Stimulated activated memory B cell treated with anti-CD40 and anti-IgM and Interleukin-4, amounts not matched to agents 10 μg/mL and 1 μg/mL and 100 μg/mL, for 72 hours (primary cell): Measurements from ENCODE around the gene TMEM214.

Experiments
- ATAC-seq: fragments of 150-1000 bp; cut with Tn5 transposase; 2 replicates; pipeline ENCODE4 v1.10.0; 2021
- H3K27ac Mint-ChIP-seq: one replicate; pipeline ENCODE4 v1.8.0; 2022; ENCODE audit warnings: mild to moderate bottlenecking, mixed read lengths
- H3K27me3 Mint-ChIP-seq: one replicate; pipeline ENCODE4 v1.8.0; 2022; ENCODE audit warnings: mixed read lengths
- H3K36me3 Mint-ChIP-seq: one replicate; pipeline ENCODE4 v1.8.0; 2022; ENCODE audit warnings: mixed read lengths
- H3K4me1 Mint-ChIP-seq: one replicate; pipeline ENCODE4 v1.8.0; 2022; ENCODE audit warnings: mixed read lengths
- H3K4me3 Mint-ChIP-seq: one replicate; pipeline ENCODE4 v1.8.0; 2022; ENCODE audit warnings: mild to moderate bottlenecking, moderate library complexity, mixed read lengths
- H3K9me3 Mint-ChIP-seq: one replicate; pipeline ENCODE4 v1.8.0; 2022; ENCODE audit warnings: mixed read lengths

Gene TMEM214

DNA sequence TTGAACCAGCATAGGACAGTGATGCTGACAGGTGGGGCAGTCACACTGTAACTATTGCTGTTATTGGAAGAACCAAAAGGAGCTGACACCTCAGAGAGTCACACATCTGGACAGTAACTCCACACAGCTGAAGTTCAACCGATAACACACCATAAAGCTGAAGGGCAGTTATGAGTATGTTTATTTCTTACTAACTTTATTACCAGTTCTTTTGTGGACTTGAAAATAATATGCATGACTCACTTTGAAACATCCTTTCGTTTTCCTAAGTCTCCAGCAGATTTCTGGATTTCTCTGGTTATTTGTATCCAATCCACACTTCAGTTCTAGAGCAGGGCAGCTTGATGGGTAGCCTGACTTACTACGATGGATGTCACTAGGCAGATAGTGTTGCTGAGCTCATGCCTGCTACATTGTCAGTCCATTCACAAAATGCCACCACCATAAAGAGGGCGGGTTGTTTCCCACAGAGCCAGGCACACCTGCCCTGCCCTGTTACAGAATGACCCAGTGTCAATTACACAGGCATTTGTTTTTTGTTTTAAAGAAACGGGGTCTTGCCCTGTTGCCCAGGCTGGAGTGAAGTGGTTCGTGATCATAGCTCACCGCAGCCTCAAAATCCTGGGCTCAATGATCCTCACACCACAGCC, 10.3 kb downstream of the TMEM214 start:
- H3K9me3 Mint-ChIP-seq = no peaks in the 10 kb centered on the region
- H3K27ac Mint-ChIP-seq = peak overlapping the region; percentile 89
- ATAC-seq = no peak
- peaks cover 32% of the 10 kb centered on the region for H3K36me3 Mint-ChIP-seq
- H3K4me1 Mint-ChIP-seq = peaks cover 41% of the 10 kb centered on the region
- H3K27me3 Mint-ChIP-seq = no peaks in the 10 kb centered on the region
- no peak overlapping the region for H3K4me3 Mint-ChIP-seq

DNA sequence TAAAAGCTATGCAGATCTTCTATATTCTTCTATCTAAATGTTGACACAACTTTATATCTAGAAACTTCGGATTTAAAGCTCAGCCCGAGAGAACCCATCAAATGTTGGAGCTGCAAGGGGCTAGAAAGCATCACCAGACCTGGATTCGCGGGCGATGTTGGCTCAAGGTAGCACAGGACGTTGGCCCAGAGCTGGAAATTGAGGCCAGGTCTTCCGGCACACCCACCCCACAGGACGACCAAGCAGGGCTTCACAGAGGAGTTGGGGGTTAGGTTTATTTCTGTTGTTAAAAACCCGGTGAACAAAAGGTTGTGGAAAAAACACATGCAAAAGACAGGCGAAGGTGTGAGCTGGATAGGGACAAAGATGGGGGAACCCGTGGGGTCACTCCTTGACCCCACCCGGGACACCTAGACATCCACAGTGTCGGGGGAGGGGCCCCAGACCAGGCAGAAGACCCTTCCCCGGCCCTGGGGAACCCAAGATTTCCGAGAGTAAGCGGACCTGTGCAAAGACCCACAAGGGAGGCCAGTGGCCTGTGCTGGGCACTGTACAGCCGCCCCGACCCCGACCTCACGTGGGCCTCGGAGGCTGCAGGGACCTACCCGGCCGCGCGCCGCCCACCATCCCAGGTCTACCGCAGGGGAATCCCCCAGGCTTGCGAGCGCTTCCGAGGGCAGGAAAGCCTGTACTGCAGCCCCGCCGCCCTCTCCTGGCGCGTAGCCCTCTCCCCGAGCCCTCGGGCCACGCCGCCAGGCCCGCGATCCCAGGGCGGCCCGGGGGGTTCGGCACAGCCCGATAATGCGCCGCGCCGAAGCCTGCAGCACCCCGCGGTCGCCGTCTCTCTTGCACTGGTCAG, 16.9 kb downstream of the TMEM214 start:
- Mint-ChIP-seq H3K36me3 (peaks cover 8% of the 10 kb centered on the region), H3K4me3 (peak overlapping the region; percentile 87), H3K9me3 (no peaks in the 10 kb centered on the region), H3K4me1 (peaks cover 35% of the 10 kb centered on the region), H3K27me3 (peaks cover 9% of the 10 kb centered on the region), H3K27ac (peak overlapping the region; percentile 91)
- peak; percentile 32 for ATAC-seq

DNA sequence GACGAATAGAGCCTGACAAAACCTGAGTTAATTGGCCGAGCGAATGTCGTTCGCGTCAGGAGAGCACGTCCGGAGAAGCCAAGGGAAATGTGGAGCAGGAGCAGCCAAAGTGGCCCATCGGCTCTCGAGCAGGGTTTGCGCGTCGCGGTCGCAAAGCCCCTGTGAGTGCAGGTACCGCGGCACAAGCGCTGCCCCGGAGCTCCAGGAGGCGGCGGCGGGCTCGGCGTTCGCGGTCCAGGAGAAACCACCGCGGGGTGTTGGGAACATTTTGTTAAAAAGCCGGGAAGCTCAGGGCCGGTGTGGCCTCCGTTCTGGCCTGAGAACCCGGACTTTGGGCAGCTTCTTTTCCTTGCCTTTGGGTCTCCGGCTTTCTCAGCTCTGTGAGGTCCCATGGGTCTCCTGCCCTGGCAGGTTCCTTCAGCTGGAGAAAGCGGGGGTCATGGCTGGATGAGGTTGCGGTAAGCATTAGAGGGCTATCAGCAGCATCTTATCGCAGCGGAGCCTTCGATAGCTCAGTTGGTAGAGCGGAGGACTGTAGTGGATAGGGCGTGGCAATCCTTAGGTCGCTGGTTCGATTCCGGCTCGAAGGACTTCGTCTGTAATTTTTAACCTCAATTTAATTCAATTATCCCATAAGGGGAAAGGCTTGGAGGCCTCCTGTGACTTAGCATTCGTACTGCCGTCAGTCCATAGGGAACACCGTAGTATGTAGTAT, 17.7 kb downstream of the TMEM214 start:
- Mint-ChIP-seq H3K27ac (peak overlapping the region; percentile 91), H3K36me3 (peaks cover 16% of the 10 kb centered on the region)
- ATAC-seq = peak; percentile 85

DNA sequence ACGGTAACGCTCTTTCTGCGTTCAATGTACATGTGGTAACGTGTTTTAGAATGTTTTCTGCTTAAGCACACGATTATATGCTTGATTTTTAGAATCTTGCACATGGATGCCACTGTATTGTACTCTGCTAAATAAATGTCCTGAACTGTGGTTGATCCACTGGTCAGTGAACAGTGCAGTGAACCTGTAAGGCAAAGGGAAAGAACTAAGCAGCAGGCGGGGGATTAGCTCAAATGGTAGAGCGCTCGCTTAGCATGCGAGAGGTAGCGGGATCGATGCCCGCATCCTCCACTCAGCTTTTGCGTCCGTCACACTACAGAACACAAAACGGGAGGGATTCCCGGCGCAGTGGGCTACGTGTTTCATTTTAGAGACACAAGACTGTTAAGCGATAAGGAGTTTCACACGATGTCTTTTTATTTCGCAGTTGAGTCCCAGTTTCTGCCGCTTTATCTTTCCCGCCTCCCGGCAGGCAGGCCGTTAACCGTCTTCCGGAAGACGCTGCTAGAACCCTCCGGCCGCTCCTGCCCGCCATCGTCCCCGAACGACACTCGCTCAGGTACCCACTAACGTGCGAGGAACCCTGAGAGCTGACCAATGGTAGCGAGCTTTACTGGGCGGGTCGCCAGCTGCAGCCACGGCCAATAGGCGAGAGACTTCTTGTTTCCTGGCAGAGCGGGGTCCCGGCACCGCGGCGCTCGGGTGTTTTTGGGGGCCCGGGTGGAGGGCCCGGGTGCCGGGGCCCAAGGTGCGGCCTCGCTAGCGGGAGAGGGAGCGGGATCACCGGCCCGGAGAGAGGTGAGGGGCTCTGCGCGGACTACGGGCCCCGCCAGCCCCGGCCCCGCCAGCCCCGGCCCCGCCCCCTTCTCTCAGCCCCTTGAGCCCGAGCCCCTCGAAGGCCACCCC, 18.5 kb downstream of the TMEM214 start, which contains the start of gene AGBL5:
AGBL5 (plus strand) TSS at position 673 of the 906 bp plus-strand sequence. CDS start 1,291 bp downstream, outside the sequence.
- Mint-ChIP-seq H3K4me3 (peak within 1 kb of the TSS; percentile 87), H3K4me1 (peaks cover 35% of the 10 kb centered on the region), H3K27ac (peak within 1 kb of the TSS; percentile 91), H3K9me3 (no peaks in the 10 kb centered on the region), H3K36me3 (peaks cover 21% of the 10 kb centered on the region), H3K27me3 (peaks cover 9% of the 10 kb centered on the region)
- peak; percentile 91 for ATAC-seq

More for the DNA sequence above, 17.7 kb downstream of the TMEM214 start:
- H3K4me3 Mint-ChIP-seq = peak overlapping the region; percentile 87
- H3K4me1 Mint-ChIP-seq = peaks cover 35% of the 10 kb centered on the region
- peaks cover 9% of the 10 kb centered on the region for H3K27me3 Mint-ChIP-seq
- H3K9me3 Mint-ChIP-seq = no peaks in the 10 kb centered on the region

DNA sequence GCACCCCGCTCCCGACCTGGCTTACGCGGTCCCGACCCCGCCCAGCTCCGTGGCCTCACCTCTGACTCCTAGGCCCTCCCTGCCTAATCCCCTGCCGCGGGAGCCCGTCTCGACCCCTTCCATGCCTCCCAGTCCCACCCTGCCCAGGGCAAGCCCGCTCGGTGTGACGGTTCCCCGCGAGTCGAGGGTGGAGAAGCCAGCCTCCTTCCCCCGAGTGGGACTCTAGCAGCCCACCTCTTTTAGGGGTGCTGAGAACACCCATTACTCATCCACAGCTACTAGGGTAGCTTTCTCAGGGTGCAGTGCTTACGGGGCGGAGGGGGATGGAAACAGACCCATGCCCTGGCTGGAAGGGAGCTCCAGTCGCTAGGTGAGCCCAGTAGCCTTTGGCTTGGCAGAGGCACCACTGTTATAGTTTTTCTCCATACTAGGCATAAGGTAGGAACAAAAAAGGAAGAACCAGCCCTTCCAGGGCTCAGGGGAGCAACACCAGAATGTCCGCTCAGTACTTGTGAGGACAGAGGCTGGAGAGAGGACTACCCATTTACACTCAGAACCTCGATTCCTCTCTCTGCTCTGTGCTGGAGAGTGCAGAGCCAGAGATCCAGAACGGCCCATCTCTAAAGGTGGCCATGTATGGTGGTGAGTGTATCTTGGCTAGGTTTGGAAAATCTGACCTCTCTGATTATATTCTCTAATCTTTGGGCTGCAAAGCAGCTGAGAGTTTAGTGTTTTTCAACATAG, 19.3 kb downstream of the TMEM214 start:
- peaks cover 9% of the 10 kb centered on the region for H3K27me3 Mint-ChIP-seq
- no peaks in the 10 kb centered on the region for H3K9me3 Mint-ChIP-seq
- no peak for ATAC-seq
- H3K36me3 Mint-ChIP-seq = peaks cover 21% of the 10 kb centered on the region
- peak overlapping the region; percentile 91 for H3K27ac Mint-ChIP-seq
- peak overlapping the region; percentile 87 for H3K4me3 Mint-ChIP-seq
- peaks cover 35% of the 10 kb centered on the region for H3K4me1 Mint-ChIP-seq

DNA sequence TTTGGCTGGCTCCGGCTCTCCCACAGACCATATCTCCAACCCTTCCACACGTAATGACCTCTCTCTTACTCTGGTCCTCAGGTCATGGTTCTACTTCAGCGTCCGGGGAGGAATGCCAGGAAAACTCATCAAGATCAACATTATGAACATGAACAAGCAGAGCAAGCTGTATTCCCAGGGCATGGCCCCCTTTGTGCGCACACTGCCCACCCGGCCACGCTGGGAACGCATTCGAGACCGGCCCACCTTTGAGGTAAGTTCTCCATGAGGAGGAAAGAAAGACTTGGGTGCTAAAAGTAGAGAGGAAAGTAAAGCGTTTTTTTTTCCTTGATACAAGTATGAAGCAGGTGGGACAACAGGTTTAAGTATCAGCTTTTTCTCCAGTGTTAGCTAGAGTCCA, 20.6 kb downstream of the TMEM214 start:
- Mint-ChIP-seq H3K27me3 (peaks cover 9% of the 10 kb centered on the region), H3K36me3 (peaks cover 21% of the 10 kb centered on the region)

DNA sequence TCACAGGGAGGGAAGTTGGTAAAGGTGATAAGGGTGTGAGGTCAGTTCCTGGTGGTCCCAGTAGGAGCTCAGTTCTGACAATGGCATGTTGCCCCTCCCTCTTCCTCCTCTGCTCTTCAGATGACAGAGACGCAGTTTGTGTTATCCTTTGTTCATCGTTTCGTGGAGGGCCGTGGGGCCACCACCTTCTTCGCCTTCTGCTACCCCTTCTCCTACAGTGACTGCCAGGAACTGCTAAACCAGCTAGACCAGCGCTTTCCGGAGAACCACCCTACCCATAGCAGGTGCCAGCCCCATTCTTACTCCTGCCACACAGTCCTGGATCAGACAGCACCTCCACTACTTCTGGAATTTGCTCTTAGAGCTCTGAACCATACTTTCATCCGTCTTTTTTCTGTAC, 21.0 kb downstream of the TMEM214 start:
- Mint-ChIP-seq H3K9me3 (no peaks in the 10 kb centered on the region), H3K4me1 (peaks cover 29% of the 10 kb centered on the region), H3K36me3 (peaks cover 21% of the 10 kb centered on the region), H3K4me3 (no peak overlapping the region), H3K27ac (no peak overlapping the region), H3K27me3 (peaks cover 9% of the 10 kb centered on the region)
- ATAC-seq = no peak

More for the DNA sequence above, 20.6 kb downstream of the TMEM214 start:
- Mint-ChIP-seq H3K4me1 (peaks cover 29% of the 10 kb centered on the region), H3K9me3 (no peaks in the 10 kb centered on the region), H3K27ac (peak overlapping the region; percentile 91), H3K4me3 (peak overlapping the region; percentile 35)
- no peak for ATAC-seq

DNA sequence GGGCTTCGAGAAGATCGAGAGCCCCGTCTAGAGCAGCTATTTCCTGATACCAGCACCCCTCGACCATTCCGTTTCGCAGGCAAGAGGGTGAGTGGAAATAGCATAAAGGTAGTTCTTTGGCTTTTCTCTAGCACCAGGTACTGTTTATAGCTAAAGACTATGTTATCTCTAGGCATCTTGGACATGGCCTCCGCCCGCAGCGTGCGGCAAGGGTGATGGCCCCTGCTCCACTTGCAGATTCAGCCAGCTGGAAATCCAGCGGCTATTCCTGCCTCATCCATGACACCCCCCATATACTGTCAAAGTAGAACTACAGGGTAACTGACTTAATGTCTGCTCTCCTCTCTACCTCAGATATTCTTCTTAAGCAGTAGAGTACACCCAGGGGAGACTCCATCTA, 22.0 kb downstream of the TMEM214 start:
- no peaks in the 10 kb centered on the region for H3K9me3 Mint-ChIP-seq
- H3K4me3 Mint-ChIP-seq = no peak overlapping the region
- H3K4me1 Mint-ChIP-seq = peaks cover 23% of the 10 kb centered on the region
- no peak for ATAC-seq
- H3K36me3 Mint-ChIP-seq = peaks cover 28% of the 10 kb centered on the region
- H3K27ac Mint-ChIP-seq = no peak overlapping the region
- peaks cover 9% of the 10 kb centered on the region for H3K27me3 Mint-ChIP-seq

DNA sequence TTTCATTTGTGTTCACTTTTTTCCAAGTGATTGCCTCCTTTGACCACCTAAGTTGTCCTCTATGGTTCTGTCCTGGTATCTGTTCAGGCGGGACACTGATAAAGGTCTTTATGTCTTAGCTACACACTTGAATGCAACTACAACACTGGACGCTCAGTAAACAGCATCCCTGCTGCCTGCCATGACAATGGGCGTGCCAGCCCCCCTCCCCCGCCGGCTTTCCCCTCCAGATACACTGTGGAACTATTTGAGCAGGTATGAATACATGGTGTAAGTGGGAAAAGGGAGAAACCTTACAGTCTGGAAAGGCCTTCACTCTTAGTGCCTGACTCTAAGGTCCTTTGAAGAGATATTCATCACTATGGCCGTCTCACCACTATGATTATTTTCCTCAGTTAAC, 24.4 kb downstream of the TMEM214 start:
- Mint-ChIP-seq H3K27me3 (no peaks in the 10 kb centered on the region), H3K36me3 (peaks cover 28% of the 10 kb centered on the region), H3K4me3 (no peak overlapping the region), H3K4me1 (peaks cover 4% of the 10 kb centered on the region), H3K9me3 (no peaks in the 10 kb centered on the region), H3K27ac (no peak overlapping the region)
- no peak for ATAC-seq

DNA sequence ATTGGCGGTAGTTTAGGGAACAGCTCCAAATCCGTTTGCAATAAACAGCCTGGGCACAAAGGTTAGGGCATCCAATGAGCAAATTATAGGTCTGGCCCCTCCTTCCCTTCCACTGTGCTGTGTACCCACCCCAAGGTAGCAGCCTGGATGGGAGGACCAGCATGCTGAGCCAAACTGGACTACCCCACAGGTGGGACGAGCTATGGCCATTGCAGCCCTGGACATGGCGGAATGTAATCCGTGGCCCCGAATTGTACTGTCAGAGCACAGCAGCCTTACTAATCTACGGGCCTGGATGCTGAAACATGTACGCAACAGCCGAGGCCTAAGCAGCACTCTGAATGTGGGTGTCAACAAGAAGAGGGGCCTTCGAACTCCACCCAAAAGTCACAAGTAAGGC, 25.4 kb downstream of the TMEM214 start:
- Mint-ChIP-seq H3K9me3 (no peaks in the 10 kb centered on the region), H3K4me3 (no peak overlapping the region), H3K4me1 (no peaks in the 10 kb centered on the region), H3K27me3 (no peaks in the 10 kb centered on the region), H3K36me3 (peaks cover 37% of the 10 kb centered on the region), H3K27ac (no peak overlapping the region)
- ATAC-seq = no peak

DNA sequence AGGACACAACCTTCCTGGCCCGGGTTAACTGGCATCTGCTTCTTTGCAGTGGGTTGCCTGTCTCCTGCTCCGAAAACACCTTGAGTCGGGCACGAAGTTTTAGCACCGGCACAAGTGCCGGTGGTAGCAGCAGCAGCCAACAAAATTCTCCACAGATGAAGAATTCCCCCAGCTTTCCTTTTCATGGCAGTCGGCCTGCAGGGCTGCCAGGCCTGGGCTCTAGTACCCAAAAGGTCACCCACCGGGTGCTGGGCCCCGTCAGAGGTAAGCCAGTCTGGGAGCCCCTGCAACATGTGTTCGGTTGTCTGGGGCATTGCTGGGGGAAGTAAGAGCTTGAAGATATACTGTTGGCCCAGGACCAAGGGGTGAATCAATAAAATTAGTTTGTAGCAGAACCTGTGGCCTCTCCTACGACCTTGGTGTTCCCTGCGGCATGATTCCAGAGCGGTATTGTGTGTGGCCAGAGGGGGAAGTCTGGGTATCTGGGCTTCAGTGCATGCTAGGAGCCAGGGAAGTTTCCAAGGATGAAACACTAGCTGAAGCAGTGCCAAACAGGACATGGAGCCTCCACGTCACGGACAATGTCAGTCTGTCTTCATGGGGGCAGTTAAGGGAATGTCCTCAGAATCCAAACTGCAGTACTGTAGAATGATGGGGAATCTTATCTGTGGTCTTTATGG, 26.5 kb downstream of the TMEM214 start:
- Mint-ChIP-seq H3K27ac (no peak overlapping the region), H3K36me3 (peaks cover 40% of the 10 kb centered on the region), H3K9me3 (no peaks in the 10 kb centered on the region), H3K27me3 (no peaks in the 10 kb centered on the region), H3K4me3 (no peak overlapping the region), H3K4me1 (no peaks in the 10 kb centered on the region)
- no peak for ATAC-seq

DNA sequence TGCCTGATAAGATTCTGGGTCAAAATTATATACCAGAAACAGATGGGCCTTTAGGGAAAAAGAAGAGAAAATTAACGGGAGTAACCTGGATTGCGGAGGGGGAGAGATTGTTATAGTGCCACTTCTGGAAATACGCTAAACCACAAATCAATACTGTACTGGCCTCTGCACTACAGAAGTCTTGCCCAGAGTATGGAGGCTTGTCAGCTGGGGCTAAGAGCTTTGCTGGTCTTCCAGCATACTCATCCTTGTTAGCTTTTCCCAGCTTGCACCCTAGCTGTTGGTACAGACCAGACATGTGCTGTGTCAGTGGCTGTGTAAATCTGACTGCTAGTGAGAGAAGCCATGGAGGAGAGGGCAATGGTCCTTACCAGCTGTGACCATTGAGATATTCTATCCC, 27.6 kb downstream of the TMEM214 start:
- no peak for ATAC-seq
- Mint-ChIP-seq H3K9me3 (no peaks in the 10 kb centered on the region), H3K36me3 (peaks cover 38% of the 10 kb centered on the region), H3K27me3 (no peaks in the 10 kb centered on the region), H3K4me1 (peaks cover 1% of the 10 kb centered on the region), H3K27ac (no peak overlapping the region), H3K4me3 (no peak overlapping the region)

DNA sequence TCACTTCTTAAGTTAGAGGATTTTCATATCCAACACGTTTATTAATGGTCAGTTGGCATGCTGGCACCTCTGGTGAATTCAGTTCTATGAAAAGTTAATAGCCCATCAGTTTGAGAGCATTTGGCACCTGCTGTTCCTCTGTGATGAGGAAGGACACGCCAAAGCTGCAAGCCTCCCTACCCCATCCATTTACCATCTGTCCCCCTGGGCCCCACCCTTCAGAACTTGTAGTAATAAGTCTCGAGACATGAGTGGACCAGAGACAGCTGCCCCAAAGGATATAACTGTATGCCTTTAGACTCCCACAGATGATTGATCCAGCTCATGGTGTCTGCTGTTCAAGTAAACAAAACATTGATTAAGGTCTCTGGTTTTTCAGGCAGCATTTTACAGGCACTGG, 32.4 kb downstream of the TMEM214 start:
- H3K4me1 Mint-ChIP-seq = peaks cover 36% of the 10 kb centered on the region
- no peaks in the 10 kb centered on the region for H3K27me3 Mint-ChIP-seq
- H3K36me3 Mint-ChIP-seq = peaks cover 58% of the 10 kb centered on the region
- no peak overlapping the region for H3K4me3 Mint-ChIP-seq
- ATAC-seq = no peak
- H3K9me3 Mint-ChIP-seq = no peaks in the 10 kb centered on the region
- no peak overlapping the region for H3K27ac Mint-ChIP-seq
